ENCODE results near the gene TYMS.

TYMS gene

GRCh38 chr18:615773-616172 lies 41.7 kb upstream of the TYMS start:
- no peak for TF ChIP-seq CTCF (IDR thresholded peaks at IDR 0.05; ENCODE audit: low read depth, low read length)
- H3K4me3 ChIP-seq (ENCODE audit: low read depth, low read length), result no peak overlapping the region
- DNase-seq (ENCODE audit: low read depth, low spot score), result peak; percentile 10
- in situ Hi-C loops (cut with HindIII; ENCODE audit: low sequenced_read_pairs), result no loop called here

- peak; percentile 60 for TF ChIP-seq CTCF (IDR thresholded peaks at IDR 0.05; ENCODE audit: low read depth, low read length)
- in situ Hi-C loops (cut with HindIII; ENCODE audit: low sequenced_read_pairs), result no loop called here
- H3K4me3 ChIP-seq (ENCODE audit: low read depth, low read length), result no peak overlapping the region
- peak; percentile 56 for DNase-seq (ENCODE audit: low read depth, low spot score)
These were observed 41.0 kb upstream of the TYMS start for GRCh38 chr18:616380-616995.

GRCh38 chr18:617970-618504 lies 39.4 kb upstream of the TYMS start:
- in situ Hi-C loops (cut with HindIII; ENCODE audit: low sequenced_read_pairs), result no loop called here
- TF ChIP-seq CTCF (IDR thresholded peaks at IDR 0.05; ENCODE audit: low read depth, low read length), result no peak
- DNase-seq (ENCODE audit: low read depth, low spot score), result no peak
- no peak overlapping the region for H3K4me3 ChIP-seq (ENCODE audit: low read depth, low read length)

GRCh38 chr18:618618-619017 lies 38.8 kb upstream of the TYMS start:
- no peak for DNase-seq (ENCODE audit: low read depth, low spot score)
- in situ Hi-C loops (cut with HindIII; ENCODE audit: low sequenced_read_pairs), result no loop called here
- H3K4me3 ChIP-seq (ENCODE audit: low read depth, low read length), result no peak overlapping the region
- TF ChIP-seq CTCF (IDR thresholded peaks at IDR 0.05; ENCODE audit: low read depth, low read length), result no peak

- TF ChIP-seq CTCF (IDR thresholded peaks at IDR 0.05; ENCODE audit: low read depth, low read length), result no peak
- DNase-seq (ENCODE audit: low read depth, low spot score), result no peak
These were observed 36.0 kb upstream of the TYMS start for GRCh38 chr18:621291-622043.

GRCh38 chr18:622289-622688 lies 35.2 kb upstream of the TYMS start:
- no peak for TF ChIP-seq CTCF (IDR thresholded peaks at IDR 0.05; ENCODE audit: low read depth, low read length)
- no peak overlapping the region for H3K4me3 ChIP-seq (ENCODE audit: low read depth, low read length)
- no peak for DNase-seq (ENCODE audit: low read depth, low spot score)
- in situ Hi-C loops (cut with HindIII; ENCODE audit: low sequenced_read_pairs), result no loop called here

More at GRCh38 chr18:621291-622043, 36.0 kb upstream of the TYMS start:
- in situ Hi-C loops (cut with HindIII; ENCODE audit: low sequenced_read_pairs), result no loop called here
- H3K4me3 ChIP-seq (ENCODE audit: low read depth, low read length), result no peak overlapping the region

Data from astrocyte of the spinal cord (primary cell).